Activated T-helper 1 cell treated with Interleukin-2 at 50 U/mL for 16 hours (primary cell): ENCODE measurements around the gene AKAP17A.
A peak's percentile ranks its signal among the peaks of the same experiment; 100 is the strongest.
"Not testable (repeated sequence)": the region's sequence is repeated elsewhere in the genome, so short reads cannot be mapped to it uniquely, and the experiment has no call there.

Experiments used
- DNase-seq: peaks from one replicate; pipeline ENCODE4 v3.0.0-alpha.2; 2020; ENCODE audit warnings: low read depth

Gene AKAP17A

GRCh38 chrX:1591102-1591862 is at the start of gene AKAP17A:
Gene AKAP17A, plus strand, starts transcription at chrX:1591604. Its CDS starts 1,859 bp downstream, at chrX:1593463.
- peak; percentile 98 for DNase-seq

- DNase-seq: no peak
These were observed 48.2 kb upstream of the AKAP17A start for GRCh38 chrX:1542994-1543725.

- DNase-seq: no peak
These were observed 45.5 kb upstream of the AKAP17A start for GRCh38 chrX:1545776-1546408.

GRCh38 chrX:1546691-1547251 is 44.6 kb upstream of the AKAP17A start:
- DNase-seq: no peak

- DNase-seq: no peak
These were observed 39.4 kb upstream of the AKAP17A start for GRCh38 chrX:1551959-1552546.

DNA sequence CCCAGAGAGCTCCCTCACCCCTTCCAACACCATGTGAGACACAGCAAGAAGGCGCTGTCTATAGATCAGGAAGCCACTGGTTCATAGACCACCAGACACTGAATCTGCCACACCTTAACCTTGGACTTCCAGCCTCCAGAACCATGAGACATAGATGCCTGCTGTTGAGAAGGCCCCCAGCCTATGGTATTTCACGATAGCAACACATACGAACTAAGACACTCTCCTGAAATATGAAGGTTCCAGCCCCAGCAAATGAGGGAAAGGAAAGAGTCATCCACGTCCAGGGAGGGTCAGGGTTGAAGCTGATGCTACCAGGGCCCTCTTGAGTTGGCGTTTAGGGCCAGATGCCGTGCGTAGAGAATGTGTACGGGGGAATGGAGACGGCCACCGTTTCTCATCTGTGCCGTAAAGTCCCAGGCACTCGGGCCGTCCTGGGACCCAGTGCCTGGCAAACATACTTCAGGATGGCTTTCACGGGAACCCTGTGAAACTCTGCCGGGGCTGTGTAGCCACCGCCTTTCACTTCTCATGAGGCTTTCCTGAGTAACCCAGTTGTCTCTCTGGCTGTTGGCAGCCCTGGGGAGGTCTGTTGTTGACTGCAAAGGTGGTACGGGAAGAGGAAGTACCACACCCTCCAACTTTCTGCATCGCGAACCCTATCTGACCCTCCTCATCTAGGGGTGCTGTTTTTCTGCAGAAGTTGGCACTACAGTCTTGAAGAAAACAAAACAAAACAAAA is 36.8 kb upstream of the AKAP17A start:
- DNase-seq: peak; percentile 64

- DNase-seq: no peak
These were observed 36.0 kb upstream of the AKAP17A start for GRCh38 chrX:1555370-1555769.

DNA sequence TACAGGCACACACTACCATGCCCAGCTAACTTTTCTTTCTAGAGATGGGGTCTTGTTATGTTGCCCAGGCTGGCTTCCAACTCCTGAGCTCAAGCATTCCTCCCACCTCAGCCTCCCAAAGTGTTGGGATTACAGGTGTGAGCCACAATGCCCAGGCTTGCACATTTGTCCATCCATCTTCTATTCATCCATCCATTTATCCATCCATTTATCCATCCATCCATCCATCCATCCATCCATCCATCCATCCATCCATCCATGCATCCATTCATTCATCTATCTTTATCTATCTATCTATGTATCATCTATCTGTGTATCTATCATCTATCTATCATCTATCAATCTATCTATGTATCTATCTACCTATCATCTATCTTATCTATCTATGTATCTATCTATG is 34.0 kb upstream of the AKAP17A start:
- DNase-seq: not testable (repeated sequence)

DNA sequence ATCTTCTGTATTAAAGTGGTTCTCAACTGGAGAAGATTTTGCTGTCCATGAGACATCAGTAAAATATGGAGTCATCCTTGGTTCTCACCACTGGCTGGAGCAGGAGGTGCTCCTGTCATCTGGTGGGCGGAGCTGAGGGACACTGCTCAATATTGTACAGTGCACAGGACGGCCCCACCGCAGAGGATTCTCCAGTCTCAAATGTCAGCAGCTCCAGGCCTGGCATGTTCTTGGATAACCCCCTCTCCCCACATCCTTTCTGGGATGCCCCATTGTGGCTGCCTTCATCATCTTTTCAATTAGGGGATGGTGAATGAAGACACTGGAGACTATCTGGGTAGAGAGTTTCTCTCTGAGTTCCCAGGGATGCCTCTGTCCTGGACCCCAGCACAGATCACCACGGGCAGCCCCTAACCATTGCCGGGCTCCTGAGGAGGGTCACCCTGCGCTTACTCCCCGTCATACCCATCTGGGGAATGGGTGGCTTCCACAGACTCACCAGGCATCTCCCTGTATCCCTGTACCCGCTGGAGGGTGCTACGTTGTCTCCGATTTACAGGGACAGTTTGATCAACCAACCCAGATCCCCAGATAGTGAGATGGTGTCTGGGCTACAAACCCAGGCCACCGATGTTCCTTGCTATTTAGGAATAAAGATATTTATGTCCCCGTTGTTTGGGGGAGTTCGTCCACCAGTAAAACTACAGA is 32.5 kb upstream of the AKAP17A start:
- no peak for DNase-seq

- DNase-seq: no peak
These were observed 30.2 kb upstream of the AKAP17A start for GRCh38 chrX:1561164-1561563.

GRCh38 chrX:1564077-1564476 is 27.3 kb upstream of the AKAP17A start:
- not testable (repeated sequence) for DNase-seq

GRCh38 chrX:1564750-1565683 is 26.4 kb upstream of the AKAP17A start:
- DNase-seq: no peak

- not testable (repeated sequence) for DNase-seq
These were observed 17.2 kb upstream of the AKAP17A start for GRCh38 chrX:1574181-1574580.

- no peak for DNase-seq
These were observed 15.0 kb upstream of the AKAP17A start for GRCh38 chrX:1576201-1576992.

DNA sequence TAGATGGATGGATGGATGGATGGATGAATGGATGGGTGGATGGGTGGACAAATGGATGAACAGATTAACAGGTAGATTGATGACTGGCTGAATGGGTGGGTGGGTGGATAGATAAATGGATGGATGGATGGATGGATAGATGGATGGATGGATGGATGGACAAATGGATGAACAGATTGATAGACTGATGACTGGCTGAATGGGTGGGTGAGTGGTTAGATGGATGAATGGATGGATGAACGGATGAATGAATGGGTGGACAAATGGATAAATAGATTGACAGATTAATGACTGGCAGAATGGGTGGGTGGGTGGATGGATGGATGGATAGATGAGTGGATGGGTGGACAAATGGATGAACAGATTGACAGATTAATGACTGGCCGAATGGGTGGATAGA is 13.6 kb upstream of the AKAP17A start:
- DNase-seq: no peak

GRCh38 chrX:1578511-1579173 is 12.8 kb upstream of the AKAP17A start:
- DNase-seq: no peak

DNA sequence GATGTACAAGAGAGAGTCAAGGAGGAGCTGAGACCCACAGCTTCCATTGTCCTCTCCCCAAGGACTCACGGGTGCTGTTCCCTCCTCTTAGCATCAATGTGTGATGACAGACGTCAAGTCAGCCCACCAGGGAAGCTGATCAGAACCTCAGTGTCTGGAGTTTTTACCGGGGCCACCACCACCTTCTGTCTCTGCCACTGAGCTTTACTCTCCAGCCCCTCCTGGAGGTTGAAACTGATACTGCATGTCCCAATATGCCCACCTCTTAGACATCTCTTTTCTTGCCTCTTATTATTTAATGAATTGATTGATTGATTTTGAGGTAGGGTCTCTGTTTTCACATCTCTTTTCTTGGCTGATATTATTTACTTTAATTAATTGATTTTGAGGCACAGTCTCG is 10.3 kb upstream of the AKAP17A start:
- peak; percentile 43 for DNase-seq

GRCh38 chrX:1582686-1583437 is 8.5 kb upstream of the AKAP17A start:
- DNase-seq: peak; percentile 63
